WTC11 (cell line): ENCODE measurements around the gene HBA2. TPM values are rescaled to one million over a fixed set of nuclear protein-coding genes. Genes with fewer than 3 reads are reported as not detected.

Experiments
- ATAC-seq: fragments of 200-7000 bp; cut with Tn5 transposase; 2 replicates; pipeline ENCODE4 v1.10.0; 2021; ENCODE audit warnings: mild to moderate bottlenecking, moderate library complexity
- CTCF ChIA-PET: fragments of 300-600 bp; sonication (Branson Sonifier 250); formaldehyde crosslinking; loops from one replicate; lab custom pipeline; 2021; ENCODE audit warnings: antibody characterized with exemption; lab: Charles Lee
- POLR2A ChIA-PET: fragments of 350-600 bp; sonication (Branson Sonifier 250); formaldehyde crosslinking; loops from one replicate; lab custom pipeline; 2021; ENCODE audit warnings: antibody characterized with exemption; lab: Charles Lee
- DNase-seq: peaks from one replicate; pipeline ENCODE4 v3.0.0; 2021; ENCODE audit warnings: low spot score
- H3K27ac Mint-ChIP-seq: 2 replicates; pipeline ENCODE4 v1.8.0; 2021; ENCODE audit warnings: mixed read lengths
- H3K27me3 Mint-ChIP-seq: 2 replicates; pipeline ENCODE4 v1.8.0; 2021; ENCODE audit warnings: low read depth, mild to moderate bottlenecking, moderate library complexity, mixed read lengths
- H3K36me3 Mint-ChIP-seq: 2 replicates; pipeline ENCODE4 v1.8.0; 2021; ENCODE audit warnings: mixed read lengths
- H3K4me1 Mint-ChIP-seq: 2 replicates; pipeline ENCODE4 v1.8.0; 2022; ENCODE audit warnings: mixed read lengths
- H3K4me3 Mint-ChIP-seq: 2 replicates; pipeline ENCODE4 v1.8.0; 2021; ENCODE audit warnings: mild to moderate bottlenecking, moderate library complexity, mixed read lengths
- H3K9me3 Mint-ChIP-seq: 2 replicates; pipeline ENCODE4 v1.8.0; 2021; ENCODE audit warnings: mixed read lengths
- CREM ChIP-seq: sonication (generic); formaldehyde crosslinking; IDR thresholded peaks from 2 replicates; pipeline ENCODE4 v1.8.1; 2022; ENCODE audit warnings: mild to moderate bottlenecking, missing genetic modification reagents, moderate library complexity
- ELF4 ChIP-seq: sonication (generic); formaldehyde crosslinking; IDR thresholded peaks from 2 replicates; pipeline ENCODE4 v1.8.1; 2022; ENCODE audit warnings: low read depth, mild to moderate bottlenecking, moderate library complexity, missing genetic modification reagents
- ESRRA ChIP-seq: sonication (generic); formaldehyde crosslinking; IDR thresholded peaks from 2 replicates; pipeline ENCODE4 v1.8.1; 2022; ENCODE audit warnings: mild to moderate bottlenecking, missing genetic modification reagents, borderline replicate concordance
- FOXP1 ChIP-seq: sonication (generic); formaldehyde crosslinking; IDR thresholded peaks from 2 replicates; pipeline ENCODE4 v1.8.0; 2022; ENCODE audit warnings: missing genetic modification reagents, mild to moderate bottlenecking, moderate library complexity, borderline replicate concordance
- GTF2I ChIP-seq: fragments of 250-450 bp; sonication (Bioruptor Pico); conservative IDR thresholded peaks from 2 replicates; pipeline ENCODE4 v1.4.0; 2021; ENCODE audit warnings: mild to moderate bottlenecking
- IRF2 ChIP-seq: sonication (generic); formaldehyde crosslinking; IDR thresholded peaks from 2 replicates; pipeline ENCODE4 v1.8.0; 2022; ENCODE audit warnings: low read depth, missing genetic modification reagents, borderline replicate concordance
- KAT7 ChIP-seq: sonication (generic); formaldehyde crosslinking; IDR thresholded peaks from 2 replicates; pipeline ENCODE4 v1.8.1; 2023; ENCODE audit warnings: missing genetic modification reagents, mild to moderate bottlenecking, borderline replicate concordance
- MYBL2 ChIP-seq: sonication (generic); formaldehyde crosslinking; IDR thresholded peaks from 2 replicates; pipeline ENCODE4 v1.8.1; 2023; ENCODE audit warnings: mild to moderate bottlenecking, moderate library complexity, missing genetic modification reagents
- NFATC4 ChIP-seq: fragments of 250-450 bp; sonication (Bioruptor Pico); IDR thresholded peaks from 2 replicates; pipeline ENCODE4 v1.9.0; 2021; ENCODE audit warnings: mild to moderate bottlenecking
- NR3C1 ChIP-seq: sonication (generic); formaldehyde crosslinking; conservative IDR thresholded peaks from 2 replicates; pipeline ENCODE4 v1.8.1; 2023; ENCODE audit warnings: low read depth, mild to moderate bottlenecking, missing genetic modification reagents
- OVOL2 ChIP-seq: fragments of 250-450 bp; sonication (Bioruptor Pico); IDR thresholded peaks from 2 replicates; pipeline ENCODE4 v1.9.0; 2021; ENCODE audit warnings: mild to moderate bottlenecking, borderline replicate concordance
- PREB ChIP-seq: sonication (generic); formaldehyde crosslinking; IDR thresholded peaks from 2 replicates; pipeline ENCODE4 v1.8.1; 2022; ENCODE audit warnings: mild to moderate bottlenecking, missing genetic modification reagents, moderate library complexity, borderline replicate concordance
- PRRX2 ChIP-seq: fragments of 250-450 bp; sonication (Bioruptor Pico); IDR thresholded peaks from 2 replicates; pipeline ENCODE4 v1.8.0; 2021; ENCODE audit warnings: mild to moderate bottlenecking
- RELA ChIP-seq: sonication (generic); formaldehyde crosslinking; IDR thresholded peaks from 2 replicates; pipeline ENCODE4 v1.8.1; 2022; ENCODE audit warnings: missing genetic modification reagents, mild to moderate bottlenecking, borderline replicate concordance
- SMAD3 ChIP-seq: sonication (generic); formaldehyde crosslinking; IDR thresholded peaks from 2 replicates; pipeline ENCODE4 v1.8.0; 2022; ENCODE audit warnings: missing genetic modification reagents, mild to moderate bottlenecking, borderline replicate concordance
- ZBTB21 ChIP-seq: sonication (generic); formaldehyde crosslinking; IDR thresholded peaks from 2 replicates; pipeline ENCODE4 v1.8.1; 2023; ENCODE audit warnings: mild to moderate bottlenecking, missing genetic modification reagents, borderline replicate concordance
- ZNF281 ChIP-seq: sonication (generic); formaldehyde crosslinking; IDR thresholded peaks from 2 replicates; pipeline ENCODE4 v1.8.0; 2023; ENCODE audit warnings: mild to moderate bottlenecking, missing genetic modification reagents
- total RNA-seq: library from RNA; stranded (reverse); gene quantifications from 3 replicates; pipeline ENCODE4 v1.2.3, GENCODE V29; 2021
- TF ChIP-seq, protein P1 (sequence below): fragments of 250-450 bp; sonication (Bioruptor Pico); IDR thresholded peaks from 2 replicates; pipeline ENCODE4 v1.9.0; 2021; ENCODE audit warnings: mild to moderate bottlenecking, borderline replicate concordance
- TF ChIP-seq, protein P2 (sequence below): sonication (generic); formaldehyde crosslinking; IDR thresholded peaks from 2 replicates; pipeline ENCODE4 v1.8.0; 2023; ENCODE audit warnings: missing genetic modification reagents
- TF ChIP-seq, protein P3 (sequence below): sonication (generic); formaldehyde crosslinking; IDR thresholded peaks from 2 replicates; pipeline ENCODE4 v1.8.0; 2022; ENCODE audit warnings: missing genetic modification reagents

Gene HBA2
- total RNA-seq, 1 experiment from 2014 or later = 2.4 TPM

- no peaks in the 10 kb centered on the region for H3K4me1 Mint-ChIP-seq
- ATAC-seq (no peak), DNase-seq (no peak)
- no peaks in the 10 kb centered on the region for H3K36me3 Mint-ChIP-seq
- POLR2A ChIA-PET = no interaction called here
- TF ChIP-seq GTF2I (CRISPR knock-in tag) (no peak), ESRRA (CRISPR knock-in tag) (no peak), MYBL2 (CRISPR knock-in tag) (no peak), NFATC4 (no peak), PRRX2 (CRISPR knock-in tag) (no peak), OVOL2 (CRISPR knock-in tag) (no peak), KAT7 (CRISPR knock-in tag) (no peak), SMAD3 (CRISPR knock-in tag) (no peak), FOXP1 (CRISPR knock-in tag) (no peak), PREB (CRISPR knock-in tag) (no peak), ZNF281 (no peak)
- TF ChIP-seq, protein P1, sequence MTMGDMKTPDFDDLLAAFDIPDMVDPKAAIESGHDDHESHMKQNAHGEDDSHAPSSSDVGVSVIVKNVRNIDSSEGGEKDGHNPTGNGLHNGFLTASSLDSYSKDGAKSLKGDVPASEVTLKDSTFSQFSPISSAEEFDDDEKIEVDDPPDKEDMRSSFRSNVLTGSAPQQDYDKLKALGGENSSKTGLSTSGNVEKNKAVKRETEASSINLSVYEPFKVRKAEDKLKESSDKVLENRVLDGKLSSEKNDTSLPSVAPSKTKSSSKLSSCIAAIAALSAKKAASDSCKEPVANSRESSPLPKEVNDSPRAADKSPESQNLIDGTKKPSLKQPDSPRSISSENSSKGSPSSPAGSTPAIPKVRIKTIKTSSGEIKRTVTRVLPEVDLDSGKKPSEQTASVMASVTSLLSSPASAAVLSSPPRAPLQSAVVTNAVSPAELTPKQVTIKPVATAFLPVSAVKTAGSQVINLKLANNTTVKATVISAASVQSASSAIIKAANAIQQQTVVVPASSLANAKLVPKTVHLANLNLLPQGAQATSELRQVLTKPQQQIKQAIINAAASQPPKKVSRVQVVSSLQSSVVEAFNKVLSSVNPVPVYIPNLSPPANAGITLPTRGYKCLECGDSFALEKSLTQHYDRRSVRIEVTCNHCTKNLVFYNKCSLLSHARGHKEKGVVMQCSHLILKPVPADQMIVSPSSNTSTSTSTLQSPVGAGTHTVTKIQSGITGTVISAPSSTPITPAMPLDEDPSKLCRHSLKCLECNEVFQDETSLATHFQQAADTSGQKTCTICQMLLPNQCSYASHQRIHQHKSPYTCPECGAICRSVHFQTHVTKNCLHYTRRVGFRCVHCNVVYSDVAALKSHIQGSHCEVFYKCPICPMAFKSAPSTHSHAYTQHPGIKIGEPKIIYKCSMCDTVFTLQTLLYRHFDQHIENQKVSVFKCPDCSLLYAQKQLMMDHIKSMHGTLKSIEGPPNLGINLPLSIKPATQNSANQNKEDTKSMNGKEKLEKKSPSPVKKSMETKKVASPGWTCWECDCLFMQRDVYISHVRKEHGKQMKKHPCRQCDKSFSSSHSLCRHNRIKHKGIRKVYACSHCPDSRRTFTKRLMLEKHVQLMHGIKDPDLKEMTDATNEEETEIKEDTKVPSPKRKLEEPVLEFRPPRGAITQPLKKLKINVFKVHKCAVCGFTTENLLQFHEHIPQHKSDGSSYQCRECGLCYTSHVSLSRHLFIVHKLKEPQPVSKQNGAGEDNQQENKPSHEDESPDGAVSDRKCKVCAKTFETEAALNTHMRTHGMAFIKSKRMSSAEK (CRISPR knock-in tag) = no peak
- TF ChIP-seq, protein P2, sequence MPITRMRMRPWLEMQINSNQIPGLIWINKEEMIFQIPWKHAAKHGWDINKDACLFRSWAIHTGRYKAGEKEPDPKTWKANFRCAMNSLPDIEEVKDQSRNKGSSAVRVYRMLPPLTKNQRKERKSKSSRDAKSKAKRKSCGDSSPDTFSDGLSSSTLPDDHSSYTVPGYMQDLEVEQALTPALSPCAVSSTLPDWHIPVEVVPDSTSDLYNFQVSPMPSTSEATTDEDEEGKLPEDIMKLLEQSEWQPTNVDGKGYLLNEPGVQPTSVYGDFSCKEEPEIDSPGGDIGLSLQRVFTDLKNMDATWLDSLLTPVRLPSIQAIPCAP (CRISPR knock-in tag) = no peak
- CTCF ChIA-PET = interaction anchor here (1.2 to 1.5 kb wide), 2 partner anchors 15 to 67 kb away, joined by 3 to 4 read pairs; no protein-coding TSS in a partner anchor
- no peaks in the 10 kb centered on the region for H3K27me3 Mint-ChIP-seq
- no peak overlapping the region for H3K4me3 Mint-ChIP-seq
- peak overlapping the region; percentile 43; the same call in 1 of the 2 replicates for H3K27ac Mint-ChIP-seq
- H3K9me3 Mint-ChIP-seq = no peaks in the 10 kb centered on the region
Observed at GRCh38 chr16:132120-132519, 40.6 kb upstream of the HBA2 start.

- DNase-seq (no peak), ATAC-seq (no peak)
- no peaks in the 10 kb centered on the region for H3K36me3 Mint-ChIP-seq
- CTCF ChIA-PET = interaction anchor here (0.9 to 1.7 kb wide), 4 partner anchors 16 to 68 kb away, joined by 3 to 13 read pairs (median 8); partner anchors contain the start of gene HBQ1
- no peak overlapping the region for H3K4me3 Mint-ChIP-seq
- peak overlapping the region; percentile 55; the same call in 1 of the 2 replicates for H3K27ac Mint-ChIP-seq
- H3K9me3 Mint-ChIP-seq = no peaks in the 10 kb centered on the region
- no peaks in the 10 kb centered on the region for H3K4me1 Mint-ChIP-seq
- POLR2A ChIA-PET = interaction anchor here (0.6 kb wide), 1 partner anchor 189 kb away, joined by 4 read pairs; no protein-coding TSS in a partner anchor
- H3K27me3 Mint-ChIP-seq = no peaks in the 10 kb centered on the region
- no peak for TF ChIP-seq IRF2 (CRISPR knock-in tag)
- TF ChIP-seq CREM (CRISPR knock-in tag) = no peak
- TF ChIP-seq, protein P3, sequence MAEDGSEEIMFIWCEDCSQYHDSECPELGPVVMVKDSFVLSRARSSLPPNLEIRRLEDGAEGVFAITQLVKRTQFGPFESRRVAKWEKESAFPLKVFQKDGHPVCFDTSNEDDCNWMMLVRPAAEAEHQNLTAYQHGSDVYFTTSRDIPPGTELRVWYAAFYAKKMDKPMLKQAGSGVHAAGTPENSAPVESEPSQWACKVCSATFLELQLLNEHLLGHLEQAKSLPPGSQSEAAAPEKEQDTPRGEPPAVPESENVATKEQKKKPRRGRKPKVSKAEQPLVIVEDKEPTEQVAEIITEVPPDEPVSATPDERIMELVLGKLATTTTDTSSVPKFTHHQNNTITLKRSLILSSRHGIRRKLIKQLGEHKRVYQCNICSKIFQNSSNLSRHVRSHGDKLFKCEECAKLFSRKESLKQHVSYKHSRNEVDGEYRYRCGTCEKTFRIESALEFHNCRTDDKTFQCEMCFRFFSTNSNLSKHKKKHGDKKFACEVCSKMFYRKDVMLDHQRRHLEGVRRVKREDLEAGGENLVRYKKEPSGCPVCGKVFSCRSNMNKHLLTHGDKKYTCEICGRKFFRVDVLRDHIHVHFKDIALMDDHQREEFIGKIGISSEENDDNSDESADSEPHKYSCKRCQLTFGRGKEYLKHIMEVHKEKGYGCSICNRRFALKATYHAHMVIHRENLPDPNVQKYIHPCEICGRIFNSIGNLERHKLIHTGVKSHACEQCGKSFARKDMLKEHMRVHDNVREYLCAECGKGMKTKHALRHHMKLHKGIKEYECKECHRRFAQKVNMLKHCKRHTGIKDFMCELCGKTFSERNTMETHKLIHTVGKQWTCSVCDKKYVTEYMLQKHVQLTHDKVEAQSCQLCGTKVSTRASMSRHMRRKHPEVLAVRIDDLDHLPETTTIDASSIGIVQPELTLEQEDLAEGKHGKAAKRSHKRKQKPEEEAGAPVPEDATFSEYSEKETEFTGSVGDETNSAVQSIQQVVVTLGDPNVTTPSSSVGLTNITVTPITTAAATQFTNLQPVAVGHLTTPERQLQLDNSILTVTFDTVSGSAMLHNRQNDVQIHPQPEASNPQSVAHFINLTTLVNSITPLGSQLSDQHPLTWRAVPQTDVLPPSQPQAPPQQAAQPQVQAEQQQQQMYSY (CRISPR knock-in tag) = no peak
- no peak for TF ChIP-seq ZBTB21 (CRISPR knock-in tag)
- no peak for TF ChIP-seq RELA (CRISPR knock-in tag)
- TF ChIP-seq ELF4 = no peak
- no peak for TF ChIP-seq NR3C1 (CRISPR knock-in tag)
Observed at GRCh38 chr16:133716-134115, 39.0 kb upstream of the HBA2 start.
